SJSA1 (cell line): ENCODE measurements around the gene ZNF185. TPM values are rescaled to one million over a fixed set of nuclear protein-coding genes. Genes with fewer than 3 reads are reported as not detected.

Experiments used
- DNase-seq, 2 experiments: peaks; one replicate each; pipeline ENCODE4 v3.0.0-alpha.2; 2015 to 2020; ENCODE audit warnings: low spot score in 2 of 2, low read depth in 1 of 2
- H3K27ac ChIP-seq: fragments of 250-450 bp; sonication (Bioruptor Pico); 2 replicates; pipeline ENCODE4 v1.5.1; 2020; ENCODE audit warnings: mild to moderate bottlenecking, moderate library complexity
- H3K27me3 ChIP-seq: fragments of 250-450 bp; sonication (Bioruptor Pico); replicated peaks from 2 replicates; pipeline ENCODE4 v1.5.1; 2020; ENCODE audit warnings: mild to moderate bottlenecking, moderate library complexity
- H3K36me3 ChIP-seq: fragments of 250-450 bp; sonication (Bioruptor Pico); 2 replicates; pipeline ENCODE4 v1.5.1; 2020; ENCODE audit warnings: mild to moderate bottlenecking
- H3K4me1 ChIP-seq: fragments of 250-450 bp; sonication (Bioruptor Pico); replicated peaks from 2 replicates; pipeline ENCODE4 v1.6.1; 2021; ENCODE audit warnings: mild to moderate bottlenecking
- H3K4me3 ChIP-seq: fragments of 250-450 bp; sonication (Bioruptor Pico); 2 replicates; pipeline ENCODE4 v1.5.1; 2020; ENCODE audit warnings: mild to moderate bottlenecking
- H3K9me3 ChIP-seq: fragments of 250-450 bp; sonication (Bioruptor Pico); replicated peaks from 2 replicates; pipeline ENCODE4 v1.5.1; 2020; ENCODE audit warnings: mild to moderate bottlenecking
- total RNA-seq: library from RNA; depleted of rRNA; stranded (reverse); fragments of >200 nt; shearing (Covaris generic); gene quantifications from 2 replicates; pipeline ENCODE4 v1.2.3, GENCODE V29; 2014; rRNA removed

The ZNF185 gene
- total RNA-seq: 9.8 and 10.1 TPM in 2 replicates

DNA sequence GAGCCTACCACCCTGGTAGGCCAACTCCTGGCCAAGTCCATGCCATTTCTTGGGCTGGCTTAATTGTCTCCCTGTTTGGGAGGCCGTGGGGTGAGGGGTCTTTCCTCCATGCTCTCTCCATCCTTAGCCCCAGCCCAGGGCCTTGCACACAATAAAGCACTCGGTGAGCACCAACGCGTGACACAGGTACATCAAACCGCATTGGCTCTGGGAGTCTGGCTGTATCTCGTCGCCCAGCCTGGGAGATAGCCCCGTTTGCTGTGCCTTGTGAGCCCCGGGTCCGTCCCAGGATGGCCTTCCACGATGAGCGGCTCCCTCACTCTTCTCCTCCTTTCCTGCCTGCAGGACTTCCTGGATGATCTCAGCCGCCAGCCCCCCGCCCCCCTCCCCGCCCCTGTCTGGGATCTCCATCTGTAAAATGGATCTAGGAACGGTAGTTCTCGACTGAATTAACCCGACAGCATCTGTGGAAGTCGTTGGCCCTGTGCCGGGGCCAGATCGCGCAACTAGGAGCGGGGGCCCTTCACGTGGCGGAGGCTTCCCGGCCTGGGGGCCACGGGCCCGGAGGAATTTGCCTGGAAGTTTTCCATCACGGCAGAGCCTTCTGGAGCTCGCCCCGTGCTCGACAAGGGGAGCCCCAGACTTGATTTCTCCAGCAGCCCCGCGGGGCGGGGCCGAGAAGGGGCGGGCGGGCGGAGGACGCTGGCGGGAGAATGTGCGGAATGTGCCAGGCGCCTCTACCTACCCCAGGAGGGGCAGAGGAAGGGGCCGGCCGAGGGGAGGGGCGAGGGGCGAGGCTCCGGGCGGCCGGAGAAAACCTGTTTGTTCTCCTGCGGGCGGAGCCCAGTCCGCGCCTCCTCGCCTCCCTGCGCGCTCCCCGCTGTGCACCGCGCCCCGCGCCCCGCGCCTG, at the start of gene ZNF185:
ZNF185 (plus strand) TSS at position 846 of the 910 bp plus-strand sequence. CDS start 16,423 bp downstream, outside the sequence.
- Histone ChIP-seq H3K36me3 (no peaks in the 10 kb centered on the region), H3K27me3 (no peaks in the 10 kb centered on the region), H3K4me3 (peak within 1 kb of the TSS; percentile 41), H3K9me3 (no peaks in the 10 kb centered on the region), H3K4me1 (peaks cover 32% of the 10 kb centered on the region), H3K27ac (peak within 1 kb of the TSS; percentile 69)
- DNase-seq: peak; percentile 49 to 69

DNA sequence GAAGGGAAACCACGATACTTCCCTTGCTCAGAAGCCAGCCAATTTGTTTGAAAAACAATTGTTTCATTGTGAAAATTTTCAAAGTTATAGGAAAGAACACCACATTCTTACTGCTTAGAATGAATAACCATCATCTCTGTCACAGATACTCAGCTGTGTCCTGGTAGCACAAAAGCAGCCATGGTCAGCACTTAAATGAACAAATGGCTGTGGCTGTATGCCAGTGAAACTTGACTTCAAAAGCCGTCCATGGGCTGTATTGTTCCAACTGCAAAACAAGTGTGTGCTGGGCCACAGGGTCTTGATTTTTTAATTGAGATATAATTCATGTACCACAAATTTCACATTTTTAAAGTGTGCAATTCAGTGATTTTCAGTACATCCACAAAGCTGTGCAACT, 47.4 kb upstream of the ZNF185 start:
- DNase-seq: no peak
- H3K4me3 ChIP-seq: no peak overlapping the region
- no peak overlapping the region for H3K27ac ChIP-seq
- H3K27me3 ChIP-seq: no peaks in the 10 kb centered on the region
- H3K4me1 ChIP-seq: no peaks in the 10 kb centered on the region
- no peaks in the 10 kb centered on the region for H3K9me3 ChIP-seq
- no peaks in the 10 kb centered on the region for H3K36me3 ChIP-seq

- H3K36me3 ChIP-seq: no peaks in the 10 kb centered on the region
- no peak overlapping the region for H3K4me3 ChIP-seq
- no peaks in the 10 kb centered on the region for H3K4me1 ChIP-seq
- DNase-seq: no peak
- H3K27me3 ChIP-seq: no peaks in the 10 kb centered on the region
- no peak overlapping the region for H3K27ac ChIP-seq
- no peaks in the 10 kb centered on the region for H3K9me3 ChIP-seq
Measured at GRCh38 chrX:152853986-152854385, 43.9 kb upstream of the ZNF185 start.

DNA sequence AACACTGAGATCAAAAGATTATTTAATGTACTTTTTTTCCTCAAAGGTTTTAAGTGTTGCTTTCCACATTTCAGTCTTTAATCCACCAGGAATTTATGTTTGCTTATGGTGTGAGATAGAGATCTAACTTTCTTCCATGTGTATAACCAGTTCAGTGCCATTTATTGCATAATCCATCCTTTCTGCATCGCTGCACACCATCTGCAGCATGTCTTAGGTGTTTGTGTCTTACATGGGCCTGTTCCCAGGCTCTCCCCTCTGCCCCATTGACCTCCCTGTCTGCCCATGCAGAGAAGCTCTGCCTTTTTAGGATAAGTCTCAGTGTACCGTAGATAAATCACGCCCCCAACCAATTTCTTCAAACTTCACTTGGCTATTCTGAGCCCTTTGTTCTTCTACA, 36.8 kb upstream of the ZNF185 start:
- Histone ChIP-seq H3K4me3 (no peak overlapping the region), H3K36me3 (no peaks in the 10 kb centered on the region), H3K9me3 (no peaks in the 10 kb centered on the region), H3K27me3 (no peaks in the 10 kb centered on the region), H3K27ac (no peak overlapping the region), H3K4me1 (0 out of 2 replicates have a peak, but pooled peaks cover 4% of the 10 kb centered on the region)
- no peak for DNase-seq

DNA sequence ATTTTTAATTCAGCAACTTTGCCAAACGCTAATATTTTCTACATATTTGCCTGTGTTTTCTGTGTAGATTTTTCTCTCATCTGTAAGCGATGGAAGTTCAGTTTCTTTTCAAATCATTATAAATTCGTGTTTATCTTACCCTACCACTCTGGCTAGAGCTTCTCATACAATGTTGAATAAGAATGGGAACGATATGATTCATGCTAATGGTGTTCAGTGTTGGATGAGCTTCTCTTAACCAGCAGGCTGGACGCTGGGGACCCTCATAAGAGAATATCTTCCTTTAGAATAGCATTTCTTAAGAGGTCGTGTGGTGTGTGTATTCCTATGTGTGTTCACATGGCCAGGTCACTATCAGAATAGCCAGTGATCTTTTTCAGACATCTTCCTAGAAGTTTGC, 36.0 kb upstream of the ZNF185 start:
- no peak for DNase-seq
- H3K27ac ChIP-seq: no peak overlapping the region
- H3K36me3 ChIP-seq: no peaks in the 10 kb centered on the region
- no peaks in the 10 kb centered on the region for H3K27me3 ChIP-seq
- 0 out of 2 replicates have a peak, but pooled peaks cover 4% of the 10 kb centered on the region for H3K4me1 ChIP-seq
- no peaks in the 10 kb centered on the region for H3K9me3 ChIP-seq
- H3K4me3 ChIP-seq: no peak overlapping the region

DNA sequence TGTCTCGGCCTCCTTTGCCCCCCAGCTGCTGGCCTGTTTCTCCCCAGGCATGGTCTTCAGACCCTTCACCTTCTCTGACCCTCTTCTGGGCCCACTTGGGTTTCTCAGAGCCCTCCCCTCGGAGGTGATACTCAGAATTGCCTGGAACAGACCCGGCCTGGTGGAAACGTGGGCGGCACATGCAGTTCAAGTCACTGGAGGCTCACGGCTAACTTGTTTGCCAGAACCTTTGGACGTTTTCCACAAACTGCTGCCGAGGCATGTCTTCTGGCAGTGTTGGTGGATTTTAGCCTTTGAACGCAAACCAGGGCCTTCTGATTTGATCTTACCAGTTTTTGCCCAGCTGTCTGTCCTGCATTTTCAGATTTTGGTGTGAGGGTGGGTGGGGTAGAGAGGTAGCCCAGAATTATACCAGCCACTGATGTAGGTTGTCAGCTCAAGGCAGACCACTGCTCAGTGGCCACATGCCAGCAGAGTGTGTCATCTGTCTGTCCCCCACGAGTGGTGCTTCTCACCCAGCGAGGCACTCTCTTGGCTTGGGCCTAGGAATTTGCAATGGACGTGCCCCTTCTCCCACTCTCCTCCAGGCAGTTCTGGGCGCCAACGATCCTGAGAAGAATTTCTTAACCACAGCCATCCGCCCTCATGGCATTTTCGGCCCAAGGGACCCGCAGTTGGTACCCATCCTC, 32.5 kb upstream of the ZNF185 start:
- H3K27ac ChIP-seq: no peak overlapping the region
- no peaks in the 10 kb centered on the region for H3K9me3 ChIP-seq
- no peak for DNase-seq
- H3K4me3 ChIP-seq: no peak overlapping the region
- 0 out of 2 replicates have a peak, but pooled peaks cover 4% of the 10 kb centered on the region for H3K4me1 ChIP-seq
- H3K27me3 ChIP-seq: no peaks in the 10 kb centered on the region
- H3K36me3 ChIP-seq: peaks cover 6% of the 10 kb centered on the region; the same call in 1 of the 2 replicates

GRCh38 chrX:152866386-152866785, 31.5 kb upstream of the ZNF185 start:
- Histone ChIP-seq H3K4me1 (0 out of 2 replicates have a peak, but pooled peaks cover 4% of the 10 kb centered on the region), H3K27ac (no peak overlapping the region), H3K27me3 (no peaks in the 10 kb centered on the region), H3K4me3 (no peak overlapping the region), H3K9me3 (no peaks in the 10 kb centered on the region), H3K36me3 (peaks cover 6% of the 10 kb centered on the region; the same call in 1 of the 2 replicates)
- DNase-seq: no peak

- Histone ChIP-seq H3K27ac (no peak overlapping the region), H3K4me1 (no peaks in the 10 kb centered on the region), H3K36me3 (peaks cover 6% of the 10 kb centered on the region; the same call in 1 of the 2 replicates), H3K9me3 (no peaks in the 10 kb centered on the region), H3K4me3 (no peak overlapping the region), H3K27me3 (no peaks in the 10 kb centered on the region)
- no peak for DNase-seq
Measured at GRCh38 chrX:152869972-152870371, 27.9 kb upstream of the ZNF185 start.

- DNase-seq: no peak
- Histone ChIP-seq H3K4me1 (no peaks in the 10 kb centered on the region), H3K4me3 (no peak overlapping the region), H3K36me3 (peaks cover 6% of the 10 kb centered on the region; the same call in 1 of the 2 replicates), H3K9me3 (no peaks in the 10 kb centered on the region), H3K27me3 (no peaks in the 10 kb centered on the region), H3K27ac (no peak overlapping the region)
Measured at GRCh38 chrX:152871260-152871659, 26.6 kb upstream of the ZNF185 start.

GRCh38 chrX:152872522-152872921, 25.3 kb upstream of the ZNF185 start:
- Histone ChIP-seq H3K4me3 (no peak overlapping the region), H3K27me3 (no peaks in the 10 kb centered on the region), H3K36me3 (peaks cover 6% of the 10 kb centered on the region; the same call in 1 of the 2 replicates)

DNA sequence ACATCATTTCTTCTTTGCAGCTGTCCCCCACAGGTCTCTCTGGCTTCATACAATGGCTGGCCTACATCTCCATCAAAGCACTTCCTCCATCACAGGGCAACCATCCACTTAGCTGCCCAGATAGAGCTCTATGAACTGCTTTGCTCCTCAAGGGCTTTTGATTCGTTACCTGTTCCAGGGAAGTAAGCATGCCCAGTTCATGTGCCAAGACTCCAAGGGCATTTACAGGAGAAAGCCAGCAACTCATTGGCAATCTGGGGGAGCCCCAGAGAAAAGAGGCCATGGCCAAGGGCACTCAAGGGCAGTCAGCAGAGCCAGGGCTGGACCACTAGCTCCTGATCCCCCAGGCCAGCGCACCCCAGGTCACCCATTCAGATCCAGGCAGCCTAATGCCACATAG, 24.5 kb upstream of the ZNF185 start:
- Histone ChIP-seq H3K27ac (no peak overlapping the region), H3K36me3 (peaks cover 6% of the 10 kb centered on the region; the same call in 1 of the 2 replicates), H3K9me3 (no peaks in the 10 kb centered on the region), H3K4me3 (no peak overlapping the region), H3K27me3 (no peaks in the 10 kb centered on the region), H3K4me1 (no peaks in the 10 kb centered on the region)
- DNase-seq: no peak

More at GRCh38 chrX:152872522-152872921, 25.3 kb upstream of the ZNF185 start:
- no peak for DNase-seq
- H3K4me1 ChIP-seq: no peaks in the 10 kb centered on the region
- H3K9me3 ChIP-seq: no peaks in the 10 kb centered on the region
- H3K27ac ChIP-seq: no peak overlapping the region

DNA sequence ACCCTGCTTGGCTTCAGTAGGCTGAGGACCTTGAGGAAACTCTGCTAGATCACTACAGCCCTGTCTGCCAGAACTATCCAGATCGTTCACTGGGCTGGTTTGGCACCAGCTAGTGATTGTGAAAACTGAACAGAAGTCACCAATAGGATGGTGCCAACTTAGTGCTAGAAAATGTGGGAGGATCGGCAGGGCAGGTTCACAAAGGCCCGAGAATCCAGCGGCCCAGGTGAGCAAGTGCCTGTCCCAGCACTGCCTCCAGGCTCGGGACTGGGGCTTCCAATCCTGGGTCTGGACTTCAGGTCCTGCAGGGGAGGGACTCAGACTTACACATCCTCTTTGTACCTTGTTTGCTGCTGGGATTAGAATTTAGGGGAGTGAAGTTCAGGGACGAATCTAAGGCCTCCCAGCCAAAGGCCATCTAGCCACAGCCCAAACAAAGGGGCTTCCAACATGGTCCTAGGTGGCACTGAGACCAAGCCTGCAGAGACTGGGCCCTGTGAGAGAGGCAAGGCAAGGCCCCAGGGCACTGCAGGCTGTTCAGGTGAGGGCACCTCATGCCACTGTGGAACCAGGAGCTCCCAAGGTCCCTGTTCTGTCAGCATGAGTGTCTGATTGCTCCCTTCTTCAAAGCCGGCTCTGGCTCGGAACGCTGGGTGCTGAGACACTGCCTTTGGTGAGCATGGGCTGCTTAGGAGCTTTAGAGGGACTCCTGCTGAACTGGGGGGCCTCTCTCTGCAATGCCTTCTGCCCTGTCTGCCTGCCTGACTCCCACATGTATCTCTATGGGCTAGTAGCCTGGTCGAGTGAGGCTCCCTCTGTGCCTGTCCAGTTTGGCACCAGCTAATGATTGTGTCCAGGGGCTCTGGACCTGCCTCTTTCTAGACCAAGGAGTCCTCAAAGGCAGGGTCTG, 20.7 kb upstream of the ZNF185 start:
- no peak overlapping the region for H3K27ac ChIP-seq
- no peaks in the 10 kb centered on the region for H3K9me3 ChIP-seq
- H3K36me3 ChIP-seq: no peaks in the 10 kb centered on the region
- DNase-seq: no peak
- H3K4me1 ChIP-seq: no peaks in the 10 kb centered on the region
- H3K27me3 ChIP-seq: no peaks in the 10 kb centered on the region
- no peak overlapping the region for H3K4me3 ChIP-seq
